Dermis blood vessel endothelial cell (primary cell): ENCODE results near the gene FYN. TPM values are rescaled to one million over a fixed set of nuclear protein-coding genes. Genes with fewer than 3 reads are reported as not detected.
A peak's percentile ranks its signal among the peaks of the same experiment; 100 is the strongest.

Experiments used
- DNase-seq: peaks from one replicate; pipeline ENCODE4 v3.0.0; 2010
- total RNA-seq: library from RNA; depleted of rRNA; stranded (reverse); fragments of >200 nt; gene quantifications from 2 replicates; pipeline ENCODE4 v1.2.3, GENCODE V29; 2014

Gene FYN
- total RNA-seq, 1 donor from 2014 or later, result 150 TPM

- DNase-seq, result no peak
Measured at GRCh38 chr6:111618407-111618806, 254.8 kb downstream of the FYN start.

GRCh38 chr6:111617149-111617548 lies 256.1 kb downstream of the FYN start:
- no peak for DNase-seq

GRCh38 chr6:111615916-111616612 lies 257.2 kb downstream of the FYN start:
- no peak for DNase-seq

- peak; percentile 83 for DNase-seq
Measured at GRCh38 chr6:111614833-111615582, 258.2 kb downstream of the FYN start.

GRCh38 chr6:111612379-111612778 lies 260.9 kb downstream of the FYN start:
- DNase-seq, result no peak

GRCh38 chr6:111610548-111611172 lies 262.6 kb downstream of the FYN start:
- no peak for DNase-seq

Other genes with a start within 250 kb of the FYN start
- gene CCN6, start 180.7 kb upstream of the FYN start, total RNA-seq, result not detected in 2 replicates
- gene TUBE1, start 214.0 kb upstream of the FYN start, total RNA-seq, result 18.4 and 18.9 TPM in 2 replicates
- gene FAM229B, start 214.1 kb upstream of the FYN start, total RNA-seq, result 10.4 and 10.5 TPM in 2 replicates